GM23338 (cell line): Measurements from ENCODE around the gene CAMTA1. TPM values are rescaled to one million over a fixed set of nuclear protein-coding genes. Genes with fewer than 3 reads are reported as not detected.

ENCODE experiments used
- ATAC-seq: fragments of 200-7000 bp; cut with Tn5 transposase; 3 replicates; pipeline ENCODE4 v1.9.1; 2020
- DNase-seq: peaks from one replicate; pipeline ENCODE4 v3.0.0-alpha.2; 2015; ENCODE audit warnings: low spot score
- H2AFZ ChIP-seq: fragments of 200-600 bp; sonication (generic); 2 replicates; pipeline ENCODE4 v1.8.0; 2016; ENCODE audit warnings: antibody characterized with exemption, mild to moderate bottlenecking, moderate library complexity
- H3F3A ChIP-seq: fragments of 200-600 bp; sonication (generic); replicated peaks from 2 replicates; pipeline ENCODE4 v1.8.0; 2017; ENCODE audit warnings: antibody characterized with exemption, mixed run types, low read depth
- H3K27ac ChIP-seq: fragments of 200-600 bp; sonication (generic); 2 replicates; pipeline ENCODE4 v1.6.1; 2016; ENCODE audit warnings: low read depth
- H3K27me3 ChIP-seq: fragments of 200-600 bp; sonication (generic); 2 replicates; pipeline ENCODE4 v1.8.0; 2016; ENCODE audit warnings: mild to moderate bottlenecking, mixed run types, moderate library complexity; ENCODE audit not compliant: insufficient read depth
- H3K36me3 ChIP-seq: fragments of 200-600 bp; sonication (generic); 2 replicates; pipeline ENCODE4 v1.8.0; 2016; ENCODE audit warnings: mild to moderate bottlenecking; ENCODE audit not compliant: insufficient read depth
- H3K4me1 ChIP-seq: fragments of 200-600 bp; sonication (generic); 2 replicates; pipeline ENCODE4 v1.8.0; 2016; ENCODE audit warnings: mild to moderate bottlenecking, moderate library complexity; ENCODE audit not compliant: insufficient read depth
- H3K4me2 ChIP-seq: fragments of 200-600 bp; sonication (generic); 2 replicates; pipeline ENCODE4 v1.7.1; 2017; ENCODE audit warnings: mixed run types
- H3K4me3 ChIP-seq: fragments of 200-600 bp; sonication (generic); 2 replicates; pipeline ENCODE4 v1.6.1; 2016; ENCODE audit warnings: mixed run types
- H3K79me2 ChIP-seq: fragments of 200-600 bp; sonication (generic); replicated peaks from 2 replicates; pipeline ENCODE4 v1.8.0; 2017; ENCODE audit warnings: mild to moderate bottlenecking; ENCODE audit not compliant: insufficient read depth
- H3K9me2 ChIP-seq: fragments of 200-600 bp; sonication (generic); 2 replicates; pipeline ENCODE4 v1.8.0; 2017; ENCODE audit not compliant: insufficient read depth
- H4K20me1 ChIP-seq: fragments of 200-600 bp; sonication (generic); replicated peaks from 2 replicates; pipeline ENCODE4 v1.8.0; 2017; ENCODE audit warnings: mild to moderate bottlenecking; ENCODE audit not compliant: insufficient read depth
- H3K27ac Mint-ChIP-seq: 2 replicates; pipeline ENCODE4 v1.8.0; 2020; ENCODE audit warnings: inconsistent platforms, mild to moderate bottlenecking, moderate library complexity, mixed read lengths
- H3K27me3 Mint-ChIP-seq: 3 replicates; pipeline ENCODE4 v1.8.0; 2022; ENCODE audit warnings: low read depth, mild to moderate bottlenecking, moderate library complexity, mixed read lengths, inconsistent platforms; ENCODE audit not compliant: insufficient read depth, poor library complexity
- H3K36me3 Mint-ChIP-seq: 3 replicates; pipeline ENCODE4 v1.8.0; 2021; ENCODE audit warnings: low read depth, mild to moderate bottlenecking, inconsistent platforms, moderate library complexity, mixed read lengths
- H3K4me1 Mint-ChIP-seq: 3 replicates; pipeline ENCODE4 v1.8.0; 2020; ENCODE audit warnings: mild to moderate bottlenecking, inconsistent platforms, mixed read lengths
- H3K4me3 Mint-ChIP-seq: 3 replicates; pipeline ENCODE4 v1.8.0; 2021; ENCODE audit warnings: moderate library complexity, mild to moderate bottlenecking, inconsistent platforms, mixed read lengths
- H3K9me3 Mint-ChIP-seq: 3 replicates; pipeline ENCODE4 v1.8.0; 2020; ENCODE audit warnings: moderate library complexity, mild to moderate bottlenecking, inconsistent platforms, mixed read lengths
- EZH2 ChIP-seq: fragments of 200-600 bp; sonication (generic); IDR thresholded peaks from one replicate; pipeline ENCODE4 v1.8.0; 2017; ENCODE audit warnings: antibody characterized with exemption, mild to moderate bottlenecking, low read depth; ENCODE audit not compliant: unreplicated experiment
- REST ChIP-seq: IDR thresholded peaks from one replicate; pipeline ENCODE4 v1.6.1; 2018; ENCODE audit warnings: antibody characterized with exemption; ENCODE audit not compliant: unreplicated experiment
- ZNF114 ChIP-seq: fragments of 250-450 bp; sonication (Bioruptor Pico); IDR thresholded peaks from 2 replicates; pipeline ENCODE4 v1.5.0; 2020; ENCODE audit warnings: mild to moderate bottlenecking, moderate library complexity
- ZNF331 ChIP-seq: fragments of 250-450 bp; sonication (Bioruptor Pico); IDR thresholded peaks from 2 replicates; pipeline ENCODE4 v1.5.0; 2020; ENCODE audit warnings: low read depth, mild to moderate bottlenecking, moderate library complexity
- polyA plus RNA-seq: library from polyadenylated mRNA; unstranded; fragments of >200 nt; fragmentation: Nextera tagmentation; extraction: Ambion mirVana; gene quantifications from 2 replicates; pipeline ENCODE4 v1.2.1, GENCODE V29; 2016
- total RNA-seq: library from RNA; depleted of rRNA; stranded (reverse); fragments of >200 nt; shearing (Covaris generic); gene quantifications from 2 replicates; pipeline ENCODE4 v1.2.3, GENCODE V29; 2014
- TF ChIP-seq, protein P1 (sequence below), 2 experiments: fragments of 200-600 bp in 1 of 2; sonication (generic) in 1 of 2; conservative IDR thresholded peaks; 2 replicates each; pipeline versions ENCODE4 v1.5.1 to v1.6.1; 2016 to 2017; ENCODE audit warnings: antibody characterized with exemption in 2 of 2, low read depth in 2 of 2, mild to moderate bottlenecking in 2 of 2, moderate library complexity in 1 of 2
- TF ChIP-seq, protein P2 (sequence below): IDR thresholded peaks from 2 replicates; pipeline ENCODE4 v1.6.1; 2016; ENCODE audit warnings: antibody characterized with exemption

The CAMTA1 gene
- total and polyA plus RNA-seq, 2 experiments from 2014 or later, result 115 to 519 TPM

GRCh38 chr1:6795661-6796060, 10.4 kb downstream of the CAMTA1 start:
- H3K4me3 Mint-ChIP-seq, result no peak overlapping the region
- no peak overlapping the region for H2AFZ ChIP-seq
- peaks cover 100% of the 10 kb centered on the region for H3K79me2 ChIP-seq
- peaks cover 3% of the 10 kb centered on the region for H3K4me1 ChIP-seq
- peaks cover 3% of the 10 kb centered on the region for H3K27me3 Mint-ChIP-seq
- H3F3A ChIP-seq, result no peaks in the 10 kb centered on the region
- H3K4me2 ChIP-seq, result no peak overlapping the region
- H3K36me3 Mint-ChIP-seq, result peaks cover 2% of the 10 kb centered on the region; the same call in 2 of the 3 replicates
- no peaks in the 10 kb centered on the region for H3K36me3 ChIP-seq
- ATAC-seq, result no peak
- H3K4me3 ChIP-seq, result no peak overlapping the region
- no peak for TF ChIP-seq REST
- TF ChIP-seq, protein P1, sequence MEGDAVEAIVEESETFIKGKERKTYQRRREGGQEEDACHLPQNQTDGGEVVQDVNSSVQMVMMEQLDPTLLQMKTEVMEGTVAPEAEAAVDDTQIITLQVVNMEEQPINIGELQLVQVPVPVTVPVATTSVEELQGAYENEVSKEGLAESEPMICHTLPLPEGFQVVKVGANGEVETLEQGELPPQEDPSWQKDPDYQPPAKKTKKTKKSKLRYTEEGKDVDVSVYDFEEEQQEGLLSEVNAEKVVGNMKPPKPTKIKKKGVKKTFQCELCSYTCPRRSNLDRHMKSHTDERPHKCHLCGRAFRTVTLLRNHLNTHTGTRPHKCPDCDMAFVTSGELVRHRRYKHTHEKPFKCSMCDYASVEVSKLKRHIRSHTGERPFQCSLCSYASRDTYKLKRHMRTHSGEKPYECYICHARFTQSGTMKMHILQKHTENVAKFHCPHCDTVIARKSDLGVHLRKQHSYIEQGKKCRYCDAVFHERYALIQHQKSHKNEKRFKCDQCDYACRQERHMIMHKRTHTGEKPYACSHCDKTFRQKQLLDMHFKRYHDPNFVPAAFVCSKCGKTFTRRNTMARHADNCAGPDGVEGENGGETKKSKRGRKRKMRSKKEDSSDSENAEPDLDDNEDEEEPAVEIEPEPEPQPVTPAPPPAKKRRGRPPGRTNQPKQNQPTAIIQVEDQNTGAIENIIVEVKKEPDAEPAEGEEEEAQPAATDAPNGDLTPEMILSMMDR (conservative IDR thresholded peaks at IDR 0.05; ENCODE audit: low read depth in 2 of 2), result no peak
- TF ChIP-seq ZNF114, result no peak
- no peak overlapping the region for H3K27ac ChIP-seq
- DNase-seq, result no peak
- peaks cover 69% of the 10 kb centered on the region for H4K20me1 ChIP-seq
- no peak overlapping the region for H3K27ac Mint-ChIP-seq
- H3K4me1 Mint-ChIP-seq, result peaks cover 18% of the 10 kb centered on the region
- H3K9me2 ChIP-seq, result no peaks in the 10 kb centered on the region
- no peaks in the 10 kb centered on the region for H3K27me3 ChIP-seq
- H3K9me3 Mint-ChIP-seq, result no peaks in the 10 kb centered on the region

DNA sequence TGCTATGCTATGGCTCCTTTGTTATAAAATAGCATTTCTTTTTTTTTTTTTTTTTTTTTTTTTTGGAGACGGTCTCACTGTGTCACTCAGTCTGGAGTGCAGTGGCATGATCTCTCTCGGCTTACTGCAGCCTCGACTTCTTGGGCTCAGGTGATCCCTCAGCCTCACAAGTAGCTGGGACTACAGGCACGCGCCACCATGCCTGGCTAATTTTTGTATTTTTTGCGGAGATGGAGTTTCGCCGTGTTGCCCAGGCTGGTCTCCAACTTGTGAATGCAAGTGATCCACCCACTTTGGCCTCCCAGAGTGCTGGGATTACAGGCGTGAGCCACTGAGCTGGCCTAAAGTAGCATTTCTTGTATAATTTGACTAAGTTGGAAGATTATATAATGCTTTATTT, 10.8 kb downstream of the CAMTA1 start:
- Mint-ChIP-seq H3K4me1 (peaks cover 19% of the 10 kb centered on the region), H3K4me3 (no peak overlapping the region), H3K27ac (no peak overlapping the region), H3K36me3 (peaks cover 2% of the 10 kb centered on the region; the same call in 2 of the 3 replicates), H3K27me3 (peaks cover 3% of the 10 kb centered on the region), H3K9me3 (no peaks in the 10 kb centered on the region)
- Histone ChIP-seq H3K9me2 (no peaks in the 10 kb centered on the region), H3K4me1 (peaks cover 8% of the 10 kb centered on the region), H3K79me2 (peaks cover 100% of the 10 kb centered on the region), H3K4me3 (no peak overlapping the region), H4K20me1 (peaks cover 69% of the 10 kb centered on the region), H3F3A (no peaks in the 10 kb centered on the region), H2AFZ (no peak overlapping the region), H3K27me3 (no peaks in the 10 kb centered on the region), H3K36me3 (no peaks in the 10 kb centered on the region), H3K4me2 (no peak overlapping the region), H3K27ac (no peak overlapping the region)
- TF ChIP-seq ZNF331 (CRISPR knock-in tag) (no peak), ZNF114 (no peak), EZH2 (no peak)
- TF ChIP-seq, protein P2, sequence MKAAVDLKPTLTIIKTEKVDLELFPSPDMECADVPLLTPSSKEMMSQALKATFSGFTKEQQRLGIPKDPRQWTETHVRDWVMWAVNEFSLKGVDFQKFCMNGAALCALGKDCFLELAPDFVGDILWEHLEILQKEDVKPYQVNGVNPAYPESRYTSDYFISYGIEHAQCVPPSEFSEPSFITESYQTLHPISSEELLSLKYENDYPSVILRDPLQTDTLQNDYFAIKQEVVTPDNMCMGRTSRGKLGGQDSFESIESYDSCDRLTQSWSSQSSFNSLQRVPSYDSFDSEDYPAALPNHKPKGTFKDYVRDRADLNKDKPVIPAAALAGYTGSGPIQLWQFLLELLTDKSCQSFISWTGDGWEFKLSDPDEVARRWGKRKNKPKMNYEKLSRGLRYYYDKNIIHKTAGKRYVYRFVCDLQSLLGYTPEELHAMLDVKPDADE, result no peak
- ATAC-seq (no peak), DNase-seq (no peak)
